ENCODE data around the gene GRIN2A. TPM values are rescaled to one million over a fixed set of nuclear protein-coding genes. Genes with fewer than 3 reads are reported as not detected.

GRIN2A gene
- total RNA-seq, 2 experiments from 2014 or later, result not detected

- DNase-seq (no peak), ATAC-seq (no peak)
- intact Hi-C loops (cut with micrococcal nuclease), result no loop called here
- Mint-ChIP-seq H3K4me1 (ENCODE audit: low read depth) (peaks cover 9% of the 10 kb centered on the region), H3K27ac (no peak overlapping the region), H3K4me3 (no peak overlapping the region), H3K27me3 (peaks cover 30% of the 10 kb centered on the region), H3K9me3 (no peaks in the 10 kb centered on the region), H3K36me3 (ENCODE audit: low read depth) (no peaks in the 10 kb centered on the region)
- CTCF ChIA-PET, result no interaction called here
- no peak for TF ChIP-seq CTCF (IDR thresholded peaks at IDR 0.05)
- POLR2A ChIA-PET, result no interaction called here
These were observed 3.7 kb downstream of the GRIN2A start for GRCh38 chr16:10178526-10178925.

- no peaks in the 10 kb centered on the region for H3K36me3 Mint-ChIP-seq (ENCODE audit: low read depth)
- CTCF ChIA-PET, result no interaction called here
- no peak overlapping the region for H3K4me3 Mint-ChIP-seq
These were observed 4.1 kb downstream of the GRIN2A start for GRCh38 chr16:10178080-10178479.

GRCh38 chr16:10172848-10173655 lies 9.2 kb downstream of the GRIN2A start:
- no peak for TF ChIP-seq CTCF (IDR thresholded peaks at IDR 0.05)
- ChIA-PET CTCF (no interaction called here), POLR2A (no interaction called here)
- Mint-ChIP-seq H3K4me3 (no peak overlapping the region), H3K27me3 (peaks cover 1% of the 10 kb centered on the region), H3K9me3 (peaks cover 4% of the 10 kb centered on the region), H3K27ac (no peak overlapping the region), H3K4me1 (ENCODE audit: low read depth) (no peaks in the 10 kb centered on the region), H3K36me3 (ENCODE audit: low read depth) (no peaks in the 10 kb centered on the region)
- no peak for ATAC-seq
- intact Hi-C loops (cut with micrococcal nuclease), result no loop called here
- DNase-seq, result no peak

More at GRCh38 chr16:10178080-10178479, 4.1 kb downstream of the GRIN2A start:
- H3K27ac Mint-ChIP-seq, result no peak overlapping the region
- peaks cover 9% of the 10 kb centered on the region for H3K4me1 Mint-ChIP-seq (ENCODE audit: low read depth)
- DNase-seq (no peak), ATAC-seq (no peak)
- no peak for TF ChIP-seq CTCF (IDR thresholded peaks at IDR 0.05)
- peaks cover 26% of the 10 kb centered on the region for H3K27me3 Mint-ChIP-seq
- POLR2A ChIA-PET, result no interaction called here
- intact Hi-C loops (cut with micrococcal nuclease), result no loop called here
- no peaks in the 10 kb centered on the region for H3K9me3 Mint-ChIP-seq

GRCh38 chr16:10171221-10171620 lies 11.0 kb downstream of the GRIN2A start:
- TF ChIP-seq CTCF (IDR thresholded peaks at IDR 0.05), result no peak
- DNase-seq (no peak), ATAC-seq (no peak)
- Mint-ChIP-seq H3K27me3 (no peaks in the 10 kb centered on the region), H3K9me3 (peaks cover 4% of the 10 kb centered on the region), H3K27ac (no peak overlapping the region), H3K4me3 (no peak overlapping the region), H3K36me3 (ENCODE audit: low read depth) (no peaks in the 10 kb centered on the region), H3K4me1 (ENCODE audit: low read depth) (no peaks in the 10 kb centered on the region)
- POLR2A ChIA-PET, result no interaction called here
- intact Hi-C loops (cut with micrococcal nuclease), result no loop called here
- CTCF ChIA-PET, result interaction anchor here (0.6 to 3.0 kb wide), 2 partner anchors 9 to 329 kb away, joined by 3 to 7 read pairs; no protein-coding TSS in a partner anchor

DNA sequence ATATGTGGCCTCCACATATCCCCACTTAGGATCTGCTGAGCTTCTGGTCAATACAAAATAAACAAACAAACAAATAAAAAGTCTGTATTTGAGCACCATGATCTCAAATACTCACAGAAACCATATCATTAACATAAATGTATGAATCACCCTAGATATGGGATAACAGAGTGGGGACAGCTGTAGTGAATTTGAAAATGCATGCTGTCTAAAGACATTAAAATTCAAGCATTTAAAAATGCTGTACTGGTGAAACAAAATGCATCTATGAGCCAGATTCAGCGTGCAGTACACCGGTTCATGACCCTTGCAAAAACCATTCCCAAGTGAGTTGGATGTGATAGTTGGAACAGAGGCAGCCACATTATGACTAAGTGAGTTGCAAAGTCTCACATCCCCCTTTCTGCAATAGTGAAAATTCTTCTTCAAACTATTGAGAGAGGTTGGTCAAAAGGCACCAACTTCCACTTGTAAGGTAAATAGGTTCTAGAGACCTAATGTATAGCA lies 12.3 kb downstream of the GRIN2A start:
- ATAC-seq, result no peak
- Mint-ChIP-seq H3K4me1 (ENCODE audit: low read depth) (no peaks in the 10 kb centered on the region), H3K27ac (no peak overlapping the region), H3K4me3 (no peak overlapping the region), H3K27me3 (no peaks in the 10 kb centered on the region), H3K36me3 (ENCODE audit: low read depth) (no peaks in the 10 kb centered on the region), H3K9me3 (peaks cover 4% of the 10 kb centered on the region)
- no peak for TF ChIP-seq CTCF (IDR thresholded peaks at IDR 0.05)
- ChIA-PET POLR2A (no interaction called here), CTCF (interaction anchor here (3.0 kb wide), 1 partner anchor 11 kb away, joined by 7 read pairs; no protein-coding TSS in a partner anchor)
- intact Hi-C loops (cut with micrococcal nuclease), result no loop called here
- no peak for DNase-seq

Measured in activated CD8-positive, alpha-beta T cell treated with anti-CD3 and anti-CD28 coated beads for 36 hours (primary cell).